NCI-H774 (cell line): ENCODE data around the gene MAN2A2.

Source experiments
- DNase-seq: peaks from one replicate; lab custom pipeline; 2025; lab: John Stamatoyannopoulos, UW

Gene MAN2A2

DNA sequence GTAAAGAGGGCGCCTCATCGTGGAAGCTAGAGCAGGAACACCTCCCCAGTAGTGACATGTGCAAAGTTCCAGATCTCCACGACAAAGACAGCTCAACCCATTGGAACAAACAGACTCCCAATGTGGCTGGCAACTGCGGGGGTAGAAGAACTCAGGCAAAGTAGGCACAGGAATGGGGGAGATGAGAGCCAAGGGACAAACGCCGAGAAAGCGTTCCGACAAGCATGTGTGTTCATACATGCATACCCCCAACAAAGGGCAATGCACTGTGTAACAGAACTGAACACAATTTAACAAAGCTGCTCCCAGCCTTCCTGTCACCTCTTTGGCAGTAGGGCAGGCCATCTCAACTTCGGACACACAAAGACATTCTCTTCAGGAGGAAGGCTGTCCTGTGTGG is 63.2 kb downstream of the MAN2A2 start:
- no peak for DNase-seq

DNA sequence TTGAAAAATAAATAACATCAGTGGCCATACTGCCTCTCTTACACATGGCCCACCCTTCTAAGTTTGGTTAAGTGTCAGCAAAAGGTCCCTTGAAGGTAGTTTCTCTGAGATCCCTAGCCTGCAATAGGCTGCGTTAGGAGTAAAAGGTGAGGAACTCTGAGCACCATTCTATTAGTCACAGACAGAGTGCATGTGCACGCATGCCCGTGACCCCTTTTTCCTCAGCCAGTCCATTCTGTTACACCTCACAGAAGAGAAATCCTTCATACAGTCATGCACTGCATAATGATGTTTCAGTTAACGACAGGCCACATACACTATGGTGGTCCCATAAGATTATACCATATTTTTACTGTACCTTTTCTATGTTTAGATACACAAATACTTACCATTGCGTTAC is 64.1 kb downstream of the MAN2A2 start:
- DNase-seq, result no peak

DNA sequence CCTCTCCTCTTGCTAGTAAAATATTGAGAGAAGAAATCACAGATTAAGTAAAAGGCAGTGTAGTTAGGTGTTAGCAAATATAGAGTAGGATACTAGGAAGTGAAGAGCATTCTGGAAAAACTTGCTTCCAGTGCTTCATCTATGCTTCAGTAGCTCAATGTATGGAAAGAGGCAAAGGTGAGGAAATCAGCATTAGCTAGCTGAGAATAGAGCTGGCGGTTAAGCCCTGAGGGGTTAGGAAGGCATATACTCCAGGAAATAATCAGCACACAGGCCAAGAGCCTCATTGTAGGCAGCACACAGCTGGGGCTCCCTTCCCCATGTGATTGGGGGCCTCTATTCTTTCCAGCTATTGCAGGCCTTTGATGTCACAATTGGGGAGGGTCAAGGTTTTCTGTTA is 65.3 kb downstream of the MAN2A2 start:
- DNase-seq, result no peak

DNA sequence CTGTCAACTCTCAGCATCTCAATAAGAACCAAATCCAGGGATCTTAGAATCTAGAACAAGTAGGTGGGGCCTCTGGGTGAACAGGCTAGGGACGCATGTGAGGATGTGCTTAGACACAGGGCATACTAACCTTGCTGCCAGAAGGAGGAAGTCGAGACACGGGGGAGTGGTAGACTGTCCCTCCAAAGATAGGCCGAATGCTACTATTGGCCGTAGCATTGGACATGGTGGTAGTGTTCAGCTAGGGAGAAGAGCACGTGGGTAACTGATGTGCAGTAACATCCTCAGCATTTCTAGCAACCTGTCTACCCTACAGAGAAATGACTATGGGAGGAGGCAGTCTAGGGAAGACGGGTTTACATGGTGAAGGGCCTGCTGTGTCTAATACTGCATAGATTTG is 67.2 kb downstream of the MAN2A2 start:
- DNase-seq, result no peak

DNA sequence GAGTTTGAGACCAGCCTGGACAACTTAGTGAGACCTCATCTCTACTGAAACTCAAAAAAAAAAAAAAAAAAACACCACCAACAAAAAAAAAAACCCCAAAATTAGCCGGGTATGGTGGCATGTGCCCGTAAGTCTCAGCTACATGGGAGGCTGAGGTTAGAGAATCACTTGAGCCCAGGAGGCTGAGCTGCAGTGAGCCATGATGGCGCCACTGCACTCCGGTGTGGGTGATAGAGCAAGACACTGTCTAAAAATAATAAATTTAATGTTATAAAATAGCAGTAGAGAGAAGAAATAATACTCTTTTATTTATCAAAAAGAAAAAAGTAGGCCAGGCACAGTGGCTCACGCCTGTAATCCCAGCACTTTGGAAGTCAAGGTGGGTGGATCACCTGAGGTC is 69.0 kb downstream of the MAN2A2 start:
- no peak for DNase-seq
